Fibroblast of villous mesenchyme (primary cell): Measurements from ENCODE around the gene STPG2. TPM values are rescaled to one million over a fixed set of nuclear protein-coding genes. Genes with fewer than 3 reads are reported as not detected.

Experiments used
- DNase-seq: peaks from one replicate; pipeline ENCODE4 v3.0.0-alpha.2; 2010; ENCODE audit warnings: low read depth
- H3K4me3 ChIP-seq: 2 replicates; pipeline ENCODE4 v1.5.1; 2011; ENCODE audit warnings: low read depth, mild to moderate bottlenecking, low read length
- CTCF ChIP-seq: IDR thresholded peaks from 2 replicates; pipeline ENCODE4 v1.5.1; 2012; ENCODE audit warnings: low read depth, mild to moderate bottlenecking, low read length; ENCODE audit not compliant: insufficient read depth
- total RNA-seq: library from RNA; depleted of rRNA; stranded (reverse); fragments of >200 nt; gene quantifications from 2 replicates; pipeline ENCODE4 v1.2.3, GENCODE V29; 2012

Gene STPG2
- total RNA-seq, 1 donor, result under 0.01 TPM

GRCh38 chr4:97978791-97979488, 164.3 kb downstream of the STPG2 start:
- no peak for DNase-seq
- TF ChIP-seq CTCF, result no peak
- no peak overlapping the region for H3K4me3 ChIP-seq

- no peak overlapping the region for H3K4me3 ChIP-seq
- no peak for TF ChIP-seq CTCF
- DNase-seq, result no peak
Observed at GRCh38 chr4:97953171-97953941, 189.9 kb downstream of the STPG2 start.

- DNase-seq, result no peak
- no peak overlapping the region for H3K4me3 ChIP-seq
- no peak for TF ChIP-seq CTCF
Observed at GRCh38 chr4:97952763-97953162, 190.5 kb downstream of the STPG2 start.

- no peak overlapping the region for H3K4me3 ChIP-seq
- TF ChIP-seq CTCF, result no peak
- no peak for DNase-seq
Observed at GRCh38 chr4:97950836-97951235, 192.4 kb downstream of the STPG2 start.

GRCh38 chr4:97942951-97943350, 200.3 kb downstream of the STPG2 start:
- H3K4me3 ChIP-seq, result no peak overlapping the region
- DNase-seq, result no peak
- no peak for TF ChIP-seq CTCF

GRCh38 chr4:97942137-97942536, 201.1 kb downstream of the STPG2 start:
- no peak overlapping the region for H3K4me3 ChIP-seq
- no peak for TF ChIP-seq CTCF
- DNase-seq, result no peak
